VCaP (cell line): ENCODE measurements around the gene ADAM8.
A peak's percentile ranks its signal among the peaks of the same experiment; 100 is the strongest.

ENCODE experiments used
- H3K27ac ChIP-seq: fragments of 450-650 bp; 2 replicates; pipeline ENCODE4 v1.5.1; 2017
- TF ChIP-seq, protein P1 (sequence below): fragments of 450-650 bp; conservative IDR thresholded peaks from 2 replicates; pipeline ENCODE4 v1.5.1; 2017; ENCODE audit warnings: mild to moderate bottlenecking, moderate library complexity

The ADAM8 gene

DNA sequence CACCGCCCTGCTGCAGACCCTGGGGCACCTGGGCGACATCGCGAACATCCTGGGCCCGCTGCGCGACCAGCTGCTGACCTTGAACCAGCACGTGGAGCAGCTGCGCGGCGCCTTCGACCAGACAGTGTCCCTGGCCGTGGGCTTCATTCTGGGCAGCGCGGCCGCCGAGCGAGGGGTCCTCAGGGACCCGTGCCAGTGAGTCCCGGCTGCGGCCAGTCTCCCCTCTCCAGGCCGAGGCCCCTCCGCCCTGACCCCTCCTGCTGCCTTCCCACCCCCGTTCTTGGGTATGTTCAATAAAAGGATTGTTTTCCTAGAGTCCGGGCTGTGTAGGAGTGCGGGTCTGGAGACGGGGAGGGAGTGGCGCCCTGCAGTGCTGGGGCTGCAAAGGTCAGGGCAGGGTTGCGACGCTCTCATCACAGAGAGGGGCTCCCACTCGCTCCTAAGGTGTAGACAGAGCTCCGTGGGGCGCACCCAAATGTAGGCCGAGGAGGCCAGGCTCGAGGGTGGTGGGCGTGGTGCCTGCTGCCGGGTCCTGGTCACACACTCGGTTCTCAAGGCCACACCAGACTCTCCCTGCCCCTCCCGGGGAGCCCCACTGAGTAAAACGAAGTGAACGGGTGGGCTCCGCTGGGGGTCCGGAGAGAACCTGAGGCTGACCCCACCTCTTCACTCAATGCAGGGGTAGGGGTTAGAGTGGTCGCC lies 45.3 kb downstream of the ADAM8 start:
- TF ChIP-seq, protein P1, sequence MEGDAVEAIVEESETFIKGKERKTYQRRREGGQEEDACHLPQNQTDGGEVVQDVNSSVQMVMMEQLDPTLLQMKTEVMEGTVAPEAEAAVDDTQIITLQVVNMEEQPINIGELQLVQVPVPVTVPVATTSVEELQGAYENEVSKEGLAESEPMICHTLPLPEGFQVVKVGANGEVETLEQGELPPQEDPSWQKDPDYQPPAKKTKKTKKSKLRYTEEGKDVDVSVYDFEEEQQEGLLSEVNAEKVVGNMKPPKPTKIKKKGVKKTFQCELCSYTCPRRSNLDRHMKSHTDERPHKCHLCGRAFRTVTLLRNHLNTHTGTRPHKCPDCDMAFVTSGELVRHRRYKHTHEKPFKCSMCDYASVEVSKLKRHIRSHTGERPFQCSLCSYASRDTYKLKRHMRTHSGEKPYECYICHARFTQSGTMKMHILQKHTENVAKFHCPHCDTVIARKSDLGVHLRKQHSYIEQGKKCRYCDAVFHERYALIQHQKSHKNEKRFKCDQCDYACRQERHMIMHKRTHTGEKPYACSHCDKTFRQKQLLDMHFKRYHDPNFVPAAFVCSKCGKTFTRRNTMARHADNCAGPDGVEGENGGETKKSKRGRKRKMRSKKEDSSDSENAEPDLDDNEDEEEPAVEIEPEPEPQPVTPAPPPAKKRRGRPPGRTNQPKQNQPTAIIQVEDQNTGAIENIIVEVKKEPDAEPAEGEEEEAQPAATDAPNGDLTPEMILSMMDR, result no peak
- H3K27ac ChIP-seq, result no peak overlapping the region

DNA sequence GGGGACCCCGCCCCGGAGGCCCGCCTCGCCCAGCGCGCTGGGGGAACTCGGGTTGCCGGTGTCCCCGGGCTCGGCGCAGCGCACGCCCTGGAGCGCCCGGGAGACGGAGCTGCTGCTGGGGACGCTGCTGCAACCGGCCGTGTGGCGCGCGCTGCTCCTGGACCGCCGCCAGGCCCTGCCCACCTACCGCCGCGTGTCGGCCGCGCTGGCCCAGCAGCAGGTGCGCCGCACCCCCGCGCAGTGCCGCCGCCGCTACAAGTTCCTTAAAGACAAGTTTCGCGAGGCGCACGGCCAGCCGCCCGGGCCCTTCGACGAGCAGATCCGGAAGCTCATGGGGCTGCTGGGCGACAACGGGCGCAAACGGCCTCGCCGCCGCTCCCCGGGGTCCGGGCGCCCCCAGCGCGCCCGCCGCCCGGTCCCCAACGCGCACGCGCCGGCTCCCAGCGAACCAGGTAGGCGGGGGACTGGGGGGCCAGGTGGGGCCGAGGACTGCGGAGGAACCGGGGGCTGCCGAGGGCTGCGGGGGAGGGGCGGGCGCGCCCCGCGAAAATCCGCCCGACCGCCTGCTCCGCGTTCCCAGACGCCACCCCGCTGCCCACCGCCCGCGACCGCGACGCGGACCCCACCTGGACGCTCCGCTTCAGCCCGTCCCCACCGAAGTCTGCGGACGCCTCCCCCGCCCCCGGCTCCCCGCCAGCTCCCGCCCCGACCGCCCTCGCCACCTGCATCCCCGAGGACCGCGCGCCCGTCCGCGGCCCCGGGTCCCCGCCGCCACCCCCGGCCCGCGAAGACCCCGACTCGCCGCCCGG lies 46.1 kb downstream of the ADAM8 start:
- TF ChIP-seq, protein P1, result no peak
- H3K27ac ChIP-seq, result no peak overlapping the region

- no peak within 1 kb of the TSS for H3K27ac ChIP-seq
- TF ChIP-seq, protein P1, result no peak
These were observed 46.7 kb downstream of the ADAM8 start, which contains the start of gene UTF1 for GRCh38 chr10:133230044-133230361. Gene UTF1, plus strand, starts transcription at chr10:133230217. Its CDS starts 72 bp downstream, at chr10:133230289.

GRCh38 chr10:133229265-133230043 lies 47.2 kb downstream of the ADAM8 start:
- TF ChIP-seq, protein P1, result no peak
- H3K27ac ChIP-seq, result no peak overlapping the region

- TF ChIP-seq, protein P1, result no peak
These were observed 49.4 kb downstream of the ADAM8 start for GRCh38 chr10:133227256-133227655.

DNA sequence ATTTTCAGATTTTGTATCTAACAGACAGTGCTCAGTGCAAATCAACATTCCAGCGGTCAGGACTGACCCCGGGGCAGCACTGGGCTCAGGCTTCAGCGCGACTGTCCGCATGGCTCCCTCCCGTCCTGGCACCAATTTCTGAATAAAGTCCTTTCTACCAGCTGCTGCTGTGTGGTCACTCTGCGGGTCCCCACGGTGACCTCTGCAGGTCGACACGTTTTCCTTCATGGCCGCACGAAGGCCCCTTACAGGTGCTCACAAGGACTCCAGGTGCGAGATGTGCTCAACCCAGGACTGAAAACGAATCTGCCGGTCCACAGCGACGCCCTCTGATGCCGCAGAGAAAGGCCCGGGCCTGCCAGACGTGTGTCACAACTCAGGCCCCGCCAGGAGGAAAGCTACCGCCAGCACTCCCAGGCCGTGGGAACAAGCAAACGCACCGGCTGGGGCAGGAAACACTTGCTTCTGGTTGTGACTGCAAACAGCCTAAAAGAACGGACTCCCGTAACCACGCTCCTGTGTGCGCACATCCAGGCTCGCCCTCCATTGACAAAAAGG lies 50.3 kb downstream of the ADAM8 start:
- TF ChIP-seq, protein P1, result peak; percentile 29
- no peak overlapping the region for H3K27ac ChIP-seq

More at GRCh38 chr10:133227256-133227655, 49.4 kb downstream of the ADAM8 start:
- H3K27ac ChIP-seq, result no peak overlapping the region
